H1 (cell line): ENCODE results near the gene PARM1. TPM values are rescaled to one million over a fixed set of nuclear protein-coding genes. Genes with fewer than 3 reads are reported as not detected.

ENCODE experiments used
- CTCF ChIA-PET: fragments of 300-600 bp; sonication (Branson Sonifier 250); formaldehyde crosslinking; loops from one replicate; lab custom pipeline; 2021; ENCODE audit not compliant: partially characterized antibody; lab: Charles Lee
- POLR2A ChIA-PET: fragments of 300-600 bp; sonication (Branson Sonifier 250); formaldehyde crosslinking; loops from one replicate; lab custom pipeline; 2021; ENCODE audit warnings: inconsistent platforms; ENCODE audit not compliant: partially characterized antibody; lab: Charles Lee
- DNase-seq, 2 experiments: peaks; one replicate each; pipeline versions ENCODE4 v3.0.0 to v3.0.0-alpha.2; 2010 to 2022; ENCODE audit warnings: low spot score in 2 of 2, low read depth in 1 of 2, mixed read lengths in 1 of 2
- FAIRE-seq: peaks from 2 replicates; lab custom pipeline; 2011; peaks lifted over from hg19 to GRCh38; lab: Jason Lieb, UNC
- H2AFZ ChIP-seq: 2 replicates; pipeline ENCODE4 v1.8.1; 2012; ENCODE audit warnings: low read length, inconsistent platforms
- H2AK5ac ChIP-seq: 2 replicates; pipeline ENCODE4 v1.6.1; 2013; ENCODE audit warnings: low read depth, low read length
- H2BK120ac ChIP-seq: replicated peaks from 2 replicates; pipeline ENCODE3; 2013; ENCODE audit warnings: low read depth, low read length, inconsistent platforms
- H2BK12ac ChIP-seq: 2 replicates; pipeline ENCODE4 v1.6.1; 2013; ENCODE audit warnings: low read depth, low read length
- H2BK15ac ChIP-seq: 2 replicates; pipeline ENCODE4 v1.6.1; 2013; ENCODE audit warnings: low read length
- H2BK20ac ChIP-seq: 2 replicates; pipeline ENCODE4 v1.6.1; 2013; ENCODE audit warnings: low read length
- H2BK5ac ChIP-seq: 2 replicates; pipeline ENCODE4 v1.6.1; 2013; ENCODE audit warnings: low read depth, low read length
- H3K14ac ChIP-seq: 2 replicates; pipeline ENCODE4 v1.6.1; 2013; ENCODE audit warnings: inconsistent platforms; ENCODE audit not compliant: insufficient read length
- H3K18ac ChIP-seq: 2 replicates; pipeline ENCODE4 v1.6.1; 2013; ENCODE audit warnings: low read length; ENCODE audit errors: extremely low read depth
- H3K23ac ChIP-seq: 2 replicates; pipeline ENCODE4 v1.6.1; 2013; ENCODE audit warnings: inconsistent platforms; ENCODE audit not compliant: insufficient read length
- H3K23me2 ChIP-seq: 2 replicates; pipeline ENCODE4 v1.6.1; 2013; ENCODE audit warnings: low read depth, low read length
- H3K27ac ChIP-seq: 2 replicates; pipeline ENCODE4 v1.6.1; 2011; ENCODE audit warnings: low read depth, low read length, inconsistent platforms
- H3K27me3 ChIP-seq, 4 experiments: replicated peaks in 1 of 4; 1 replicate in 1 of 4; 2 replicates in 3 of 4; pipeline versions ENCODE4 v1.6.1 to v1.8.1; 2011 to 2013; ENCODE audit warnings: low read length in 3 of 4, mild to moderate bottlenecking in 3 of 4, inconsistent platforms in 2 of 4, mixed read lengths in 2 of 4, moderate library complexity in 1 of 4; ENCODE audit not compliant: control insufficient read depth in 3 of 4, insufficient read depth in 3 of 4; ENCODE audit errors: extremely low read depth in 1 of 4
- H3K36me3 ChIP-seq, 4 experiments: 2 replicates each; pipeline versions ENCODE4 v1.6.1 to v1.8.1; 2011 to 2013; ENCODE audit warnings: mild to moderate bottlenecking in 4 of 4, low read length in 3 of 4, moderate library complexity in 2 of 4, control low read depth in 1 of 4, inconsistent platforms in 1 of 4; ENCODE audit not compliant: insufficient read depth in 4 of 4, control insufficient read depth in 2 of 4
- H3K4ac ChIP-seq: replicated peaks from 2 replicates; pipeline ENCODE3; 2013; ENCODE audit warnings: low read length, low read depth, mixed read lengths, inconsistent platforms; ENCODE audit not compliant: insufficient read length
- H3K4me1 ChIP-seq, 4 experiments: replicated peaks in 1 of 4; 1 replicate in 1 of 4; 2 replicates in 3 of 4; pipeline versions ENCODE4 v1.6.1 to v1.8.1; 2011 to 2013; ENCODE audit warnings: low read length in 3 of 4, inconsistent platforms in 2 of 4, mixed read lengths in 1 of 4; ENCODE audit not compliant: insufficient read depth in 4 of 4, control insufficient read depth in 3 of 4
- H3K4me2 ChIP-seq, 2 experiments: 2 replicates each; pipeline versions ENCODE4 v1.6.1 to v1.8.1; 2011 to 2013; ENCODE audit warnings: low read depth in 2 of 2, low read length in 2 of 2, control low read depth in 1 of 2, inconsistent platforms in 1 of 2, mild to moderate bottlenecking in 1 of 2; ENCODE audit not compliant: insufficient read depth in 1 of 2
- H3K4me3 ChIP-seq, 4 experiments: fragments of 200-600, 300-600 bp in 1 of 4; sonication (generic), shearing (Covaris generic), sonication (Bioruptor Twin) in 1 of 4; 2 replicates each; pipeline versions ENCODE4 v1.5.1 to v1.8.1; 2011 to 2016; ENCODE audit warnings: low read length in 4 of 4, low read depth in 3 of 4, control low read depth in 2 of 4, inconsistent platforms in 2 of 4, mild to moderate bottlenecking in 2 of 4, mixed read lengths in 1 of 4, moderate library complexity in 1 of 4; ENCODE audit not compliant: insufficient read depth in 2 of 4; ENCODE audit errors: extremely low read depth in 1 of 4
- H3K56ac ChIP-seq: replicated peaks from 2 replicates; pipeline ENCODE3; 2013; ENCODE audit warnings: low read depth, mild to moderate bottlenecking, mixed read lengths, low read length, inconsistent platforms; ENCODE audit not compliant: insufficient read length
- H3K79me1 ChIP-seq: 2 replicates; pipeline ENCODE4 v1.6.1; 2013; ENCODE audit warnings: low read depth, low read length, control low read depth
- H3K79me2 ChIP-seq, 2 experiments: 2 replicates each; pipeline versions ENCODE4 v1.6.1 to v1.8.1; 2012 to 2013; ENCODE audit warnings: low read length in 2 of 2, mild to moderate bottlenecking in 2 of 2, inconsistent platforms in 1 of 2; ENCODE audit not compliant: insufficient read depth in 2 of 2, control insufficient read depth in 1 of 2
- H3K9ac ChIP-seq, 4 experiments: replicated peaks in 1 of 4; 1 replicate in 1 of 4; 2 replicates in 3 of 4; pipeline versions ENCODE4 v1.6.1 to v1.8.1; 2011 to 2013; ENCODE audit warnings: low read depth in 3 of 4, low read length in 3 of 4, control low read depth in 2 of 4, mild to moderate bottlenecking in 2 of 4, moderate library complexity in 2 of 4, inconsistent platforms in 1 of 4; ENCODE audit errors: extremely low read depth in 1 of 4
- H3K9me3 ChIP-seq, 2 experiments: 2 replicates each; pipeline versions ENCODE4 v1.6.1 to v1.8.1; 2012 to 2013; ENCODE audit warnings: mild to moderate bottlenecking in 2 of 2, moderate library complexity in 2 of 2, control low read depth in 1 of 2, inconsistent platforms in 1 of 2, low read depth in 1 of 2, low read length in 1 of 2, mixed read lengths in 1 of 2; ENCODE audit not compliant: insufficient read depth in 2 of 2
- H4K20me1 ChIP-seq, 2 experiments: replicated peaks in 1 of 2; 2 replicates each; pipeline versions ENCODE3 to v1.8.1; 2011 to 2013; ENCODE audit warnings: inconsistent platforms in 2 of 2, low read length in 2 of 2, mild to moderate bottlenecking in 1 of 2; ENCODE audit not compliant: insufficient read depth in 2 of 2, control insufficient read depth in 1 of 2
- H4K5ac ChIP-seq: 2 replicates; pipeline ENCODE4 v1.6.1; 2013; ENCODE audit warnings: low read length, low read depth, mixed read lengths, inconsistent platforms; ENCODE audit not compliant: insufficient read length
- H4K8ac ChIP-seq: 2 replicates; pipeline ENCODE4 v1.8.0; 2013; ENCODE audit warnings: mild to moderate bottlenecking, moderate library complexity, low read length, inconsistent platforms; ENCODE audit not compliant: insufficient read depth; ENCODE audit errors: extremely low read depth
- H4K91ac ChIP-seq: replicated peaks from 2 replicates; pipeline ENCODE3; 2013; ENCODE audit warnings: low read length, mixed read lengths, inconsistent platforms; ENCODE audit not compliant: insufficient read length
- WGBS, 2 experiments: shearing (Covaris generic) in 1 of 2; methylation state at CpG; one replicate each; pipeline versions ENCODE4 v1.1.6 to v1.1.7; 2013 to 2015; ENCODE audit warnings: low lambda C conversion rate in 2 of 2, mixed read lengths in 2 of 2, inconsistent platforms in 1 of 2, low coverage in 1 of 2, missing lambda C conversion rate in 1 of 2; ENCODE audit not compliant: insufficient replicate concordance in 2 of 2, insufficient coverage in 1 of 2, insufficient read length in 1 of 2; ENCODE audit errors: extremely low coverage in 1 of 2, missing lambda C conversion rate in 1 of 2; 5-methylcytosine and 5-hydroxymethylcytosine counted together
- polyA plus RNA-seq, 7 experiments: library from polyadenylated mRNA; depleted of rRNA in 3 of 7; stranded (reverse) in 5 of 7; unstranded in 2 of 7; fragments of >200 nt in 5 of 7; fragments of 200-250 nt in 2 of 7; gene quantifications; 1 replicate in 5 of 7; 2 replicates in 1 of 7; 4 replicates in 1 of 7; pipeline versions ENCODE4 v1.2.1 to v1.2.3, GENCODE V29; 2011 to 2013; ENCODE audit warnings: missing spikeins in 2 of 7, mixed read lengths in 2 of 7
- total RNA-seq: library from RNA; stranded (reverse); fragmentation: NEBNext Ultra II Directional; extraction: Animal tissue kit (Norgen Biotek cat#: 25700); gene quantifications from 2 replicates; pipeline ENCODE4 v1.2.1, GENCODE V29; 2021

PARM1 gene
- total and polyA plus RNA-seq, 2 of the 8 experiments (the other 6 are each of a cell fraction or from before 2014, with no cell fraction given): 2.0 to 5.3 TPM

- FAIRE-seq: no peak
- Histone ChIP-seq H2AFZ (no peak overlapping the region), H3K56ac (no peak overlapping the region), H4K5ac (no peak overlapping the region), H4K91ac (no peak overlapping the region), H3K4me3 (no peak overlapping the region), H3K14ac (no peak overlapping the region), H3K4me2 (no peak overlapping the region), H3K27ac (no peak overlapping the region), H3K4me1 (peaks cover 0 to 6% (median 0%) of the 10 kb centered on the region in 4 experiments; a peak in 1 of 7 replicates), H2BK5ac (no peak overlapping the region), H2BK15ac (no peak overlapping the region), H4K20me1 (no peaks in the 10 kb centered on the region), H2BK120ac (no peak overlapping the region), H3K36me3 (no peaks in the 10 kb centered on the region), H3K9me3 (no peaks in the 10 kb centered on the region), H3K23ac (no peak overlapping the region), H3K79me1 (no peaks in the 10 kb centered on the region), H4K8ac (no peak overlapping the region), H3K4ac (no peak overlapping the region), H2AK5ac (no peak overlapping the region), H2BK20ac (no peak overlapping the region), H3K9ac (no peak overlapping the region), H3K18ac (no peak overlapping the region), H2BK12ac (no peak overlapping the region), H3K79me2 (no peaks in the 10 kb centered on the region), H3K23me2 (no peaks in the 10 kb centered on the region), H3K27me3 (no peaks in the 10 kb centered on the region)
- no peak for DNase-seq
- ChIA-PET CTCF (interaction anchor here (0.8 to 1.8 kb wide), 8 partner anchors 10 to 331 kb away, joined by 3 to 9 read pairs (median 5); no protein-coding TSS in a partner anchor), POLR2A (no interaction called here)
- WGBS, 2 experiments: 94% methylated on average over 2 of the region's 2 CpGs; no CpG with 5 or more reads in 1 of the 2 experiments
Observed at GRCh38 chr4:75046641-75047040, 113.7 kb downstream of the PARM1 start.
